ENCODE data around the gene DLGAP1.
A peak's percentile ranks its signal among the peaks of the same experiment; 100 is the strongest.

DLGAP1 gene

GRCh38 chr18:3879114-3879835 lies 575.8 kb downstream of the DLGAP1 start:
- no peak overlapping the region for H3K4me3 ChIP-seq
- no peak overlapping the region for H3K27ac ChIP-seq
- TF ChIP-seq CTCF (IDR thresholded peaks at IDR 0.05) = no peak
- no peak for DNase-seq (ENCODE audit: low spot score)

GRCh38 chr18:3878401-3878800 lies 576.7 kb downstream of the DLGAP1 start:
- H3K4me3 ChIP-seq = no peak overlapping the region
- DNase-seq (ENCODE audit: low spot score) = no peak
- TF ChIP-seq CTCF (IDR thresholded peaks at IDR 0.05) = no peak
- no peak overlapping the region for H3K27ac ChIP-seq

- TF ChIP-seq CTCF (IDR thresholded peaks at IDR 0.05) = no peak
- no peak for DNase-seq (ENCODE audit: low spot score)
- Histone ChIP-seq H3K27ac (no peak overlapping the region), H3K4me3 (no peak overlapping the region)
Measured at GRCh38 chr18:3877678-3878077, 577.4 kb downstream of the DLGAP1 start.

GRCh38 chr18:3875961-3876360 lies 579.1 kb downstream of the DLGAP1 start:
- no peak overlapping the region for H3K27ac ChIP-seq
- no peak overlapping the region for H3K4me3 ChIP-seq
- DNase-seq (ENCODE audit: low spot score) = no peak
- no peak for TF ChIP-seq CTCF (IDR thresholded peaks at IDR 0.05)

GRCh38 chr18:3875376-3875775 lies 579.7 kb downstream of the DLGAP1 start:
- TF ChIP-seq CTCF (IDR thresholded peaks at IDR 0.05) = no peak
- Histone ChIP-seq H3K27ac (no peak overlapping the region), H3K4me3 (no peak overlapping the region)
- no peak for DNase-seq (ENCODE audit: low spot score)

GRCh38 chr18:3874581-3874980 lies 580.5 kb downstream of the DLGAP1 start:
- no peak for DNase-seq (ENCODE audit: low spot score)
- no peak for TF ChIP-seq CTCF (IDR thresholded peaks at IDR 0.05)
- Histone ChIP-seq H3K27ac (no peak overlapping the region), H3K4me3 (peak overlapping the region; percentile 40)

- TF ChIP-seq CTCF (IDR thresholded peaks at IDR 0.05) = no peak
- no peak for DNase-seq (ENCODE audit: low spot score)
- no peak overlapping the region for H3K27ac ChIP-seq
- peak overlapping the region; percentile 40 for H3K4me3 ChIP-seq
Measured at GRCh38 chr18:3874125-3874524, 581.0 kb downstream of the DLGAP1 start.
